GM12878 (cell line): ENCODE data around the gene MVB12B. TPM values are rescaled to one million over a fixed set of nuclear protein-coding genes. Genes with fewer than 3 reads are reported as not detected.

Experiments used
- ATAC-seq: fragments of 200-7000 bp; cut with Tn5 transposase; 3 replicates; pipeline ENCODE4 v1.9.1; 2020; ENCODE audit warnings: mild to moderate bottlenecking, moderate library complexity
- BruUV-seq: library from RNA; stranded (reverse); fragments of 400-500 nt; replicated peaks from 2 replicates; lab custom pipeline; 2021; lab: Mats Ljungman, UMichigan
- CTCF ChIA-PET: fragments of 300-600 bp; sonication (Branson Sonifier 250); formaldehyde crosslinking; extraction: SDS; loops from one replicate; lab custom pipeline; 2021; ENCODE audit warnings: inconsistent platforms; lab: Yijun Ruan, JAX
- POLR2A ChIA-PET: fragments of 350-600 bp; formaldehyde crosslinking; extraction: SDS; loops from one replicate; lab custom pipeline; 2021; ENCODE audit warnings: inconsistent platforms; lab: Charles Lee
- RAD21 ChIA-PET: fragments of 300-600 bp; sonication (Branson Sonifier 250); formaldehyde crosslinking; loops from one replicate; lab custom pipeline; 2023; ENCODE audit warnings: antibody characterized with exemption; ENCODE audit not compliant: unreplicated experiment; lab: Charles Lee
- SMC1A ChIA-PET: fragments of 300-600 bp; sonication (Branson Sonifier 250); formaldehyde crosslinking; loops from one replicate; lab custom pipeline; 2023; ENCODE audit not compliant: unreplicated experiment, uncharacterized antibody; lab: Charles Lee
- DNase-seq: peaks from one replicate; pipeline ENCODE4 v3.0.0-alpha.2; 2011; ENCODE audit warnings: low read depth, low spot score
- FAIRE-seq: peaks from 3 replicates; lab custom pipeline; 2011; peaks lifted over from hg19 to GRCh38; lab: Jason Lieb, UNC
- H2AFZ ChIP-seq: 2 replicates; pipeline ENCODE4 v1.6.0; 2011; ENCODE audit warnings: low read depth, low read length, control low read depth; ENCODE audit not compliant: control insufficient read depth
- H3K27ac ChIP-seq: 2 replicates; pipeline ENCODE4 v1.5.1; 2011; ENCODE audit warnings: control low read depth; ENCODE audit not compliant: control insufficient read depth, insufficient read depth
- H3K27me3 ChIP-seq, 2 experiments: replicated peaks in 1 of 2; 2 replicates each; pipeline versions ENCODE4 v1.6.0 to v1.6.1; 2011; ENCODE audit warnings: low read length in 1 of 2; ENCODE audit not compliant: control insufficient read depth in 2 of 2, insufficient read depth in 2 of 2
- H3K36me3 ChIP-seq, 2 experiments: 2 replicates each; pipeline ENCODE4 v1.5.1; 2011; ENCODE audit warnings: low read length in 1 of 2; ENCODE audit not compliant: control insufficient read depth in 2 of 2, insufficient read depth in 2 of 2
- H3K4me1 ChIP-seq: 2 replicates; pipeline ENCODE4 v1.6.1; 2011; ENCODE audit warnings: mild to moderate bottlenecking, low read length, moderate library complexity, mixed read lengths; ENCODE audit not compliant: control insufficient read depth, insufficient read depth
- H3K4me2 ChIP-seq: 2 replicates; pipeline ENCODE4 v1.6.0; 2011; ENCODE audit warnings: control low read depth; ENCODE audit not compliant: control insufficient read depth, insufficient read depth
- H3K4me3 ChIP-seq: fragments of 200-600 bp; sonication (generic); 2 replicates; pipeline ENCODE4 v1.5.1; 2016
- H3K79me2 ChIP-seq: 2 replicates; pipeline ENCODE4 v1.6.0; 2011; ENCODE audit warnings: low read length; ENCODE audit not compliant: control insufficient read depth, insufficient read depth
- H3K9ac ChIP-seq: 2 replicates; pipeline ENCODE4 v1.8.0; 2011; ENCODE audit warnings: low read length, control low read depth, mixed read lengths; ENCODE audit not compliant: control insufficient read depth, insufficient read depth
- H3K9me3 ChIP-seq: replicated peaks from 3 replicates; pipeline ENCODE4 v1.5.1; 2011; ENCODE audit warnings: mild to moderate bottlenecking, low read length; ENCODE audit not compliant: control insufficient read depth, insufficient read depth
- H4K20me1 ChIP-seq: 2 replicates; pipeline ENCODE4 v1.6.0; 2011; ENCODE audit not compliant: control insufficient read depth, insufficient read depth
- CHD1 ChIP-seq: IDR thresholded peaks from 2 replicates; pipeline ENCODE4 v1.6.1; 2012; ENCODE audit warnings: low read depth, low read length, improper control_type of control experiment
- CHD4 ChIP-seq: fragments of 200-600 bp; sonication (generic); IDR thresholded peaks from 2 replicates; pipeline ENCODE4 v1.6.1; 2016; ENCODE audit warnings: mild to moderate bottlenecking
- IKZF1 ChIP-seq: fragments of 450-650 bp; conservative IDR thresholded peaks from 2 replicates; pipeline ENCODE4 v1.6.1; 2017; ENCODE audit warnings: antibody characterized with exemption, mild to moderate bottlenecking
- MEF2B ChIP-seq: fragments of 450-650 bp; IDR thresholded peaks from 2 replicates; pipeline ENCODE4 v1.6.1; 2018; ENCODE audit warnings: mild to moderate bottlenecking, moderate library complexity; ENCODE audit not compliant: partially characterized antibody, poor library complexity, severe bottlenecking
- POLR2AphosphoS5 ChIP-seq: IDR thresholded peaks from 2 replicates; pipeline ENCODE4 v1.6.1; 2011; ENCODE audit warnings: mild to moderate bottlenecking, low read length, inconsistent platforms
- SREBF1 ChIP-seq: IDR thresholded peaks from 2 replicates; pipeline ENCODE4 v1.6.1; 2012; ENCODE audit warnings: mild to moderate bottlenecking, low read length
- TBL1XR1 ChIP-seq: IDR thresholded peaks from 2 replicates; pipeline ENCODE4 v1.6.1; 2012; ENCODE audit warnings: low read depth, low read length, improper control_type of control experiment
- TCF3 ChIP-seq: IDR thresholded peaks from 2 replicates; pipeline ENCODE4 v1.6.1; 2012; ENCODE audit warnings: low read depth, mild to moderate bottlenecking, low read length, borderline replicate concordance; ENCODE audit not compliant: insufficient read depth
- TCF7 ChIP-seq: IDR thresholded peaks from 2 replicates; pipeline ENCODE4 v1.6.1; 2014; ENCODE audit warnings: antibody characterized with exemption, borderline replicate concordance
- YBX1 ChIP-seq: fragments of 450-650 bp; IDR thresholded peaks from 2 replicates; pipeline ENCODE4 v1.6.1; 2016; ENCODE audit warnings: antibody characterized with exemption
- WGBS: methylation state at CpG from one replicate; pipeline ENCODE4 v1.1.6; 2016; ENCODE audit warnings: low lambda C conversion rate; ENCODE audit not compliant: insufficient replicate concordance, insufficient coverage; ENCODE audit errors: missing lambda C conversion rate; 5-methylcytosine and 5-hydroxymethylcytosine counted together
- in situ Hi-C: fragments of 300-500 bp; cut with MboI; formaldehyde crosslinking; loops from 9 replicates; pipeline ENCODE4 v1.14.3; 2018; ENCODE audit warnings: mixed read lengths
- intact Hi-C: fragments of 100-400 bp; cut with micrococcal nuclease; formaldehyde crosslinking; loops from one replicate; pipeline ENCODE4 v1.14.2; 2022; ENCODE audit not compliant: unreplicated experiment
- polyA plus RNA-seq, 11 experiments: library from polyadenylated mRNA; depleted of rRNA in 4 of 11; unstranded in 6 of 11; stranded (reverse) in 5 of 11; fragments of >200 nt; fragmentation: Nextera tagmentation in 4 of 11; fragmentation: Illumina TruSeq in 1 of 11; extraction: Ambion mirVana in 4 of 11; extraction: Trizol in 1 of 11; gene quantifications; 1 replicate in 1 of 11; 2 replicates in 10 of 11; pipeline versions ENCODE4 v1.2.1 to v1.2.3, GENCODE V29; 2011 to 2016; ENCODE audit warnings: inconsistent platforms in 2 of 11, missing spikeins in 2 of 11, low read depth in 1 of 11
- total RNA-seq, 4 experiments: library from RNA; depleted of rRNA in 3 of 4; stranded (reverse); fragments of >200 nt in 3 of 4; fragmentation: Illumina TruSeq in 1 of 4; extraction: Trizol in 1 of 4; gene quantifications; 2 replicates each; pipeline versions ENCODE4 v1.2.1 to v1.2.3, GENCODE V29; 2013 to 2021
- TF ChIP-seq, protein P1 (sequence below): fragments of 450-650 bp; IDR thresholded peaks from 2 replicates; pipeline ENCODE4 v1.6.1; 2016; ENCODE audit warnings: mild to moderate bottlenecking
- TF ChIP-seq, protein P2 (sequence below): fragments of 150-350 bp; IDR thresholded peaks from 2 replicates; pipeline ENCODE4 v1.6.1; 2014; ENCODE audit warnings: mild to moderate bottlenecking, low read depth, low read length
- TF ChIP-seq, protein P3 (sequence below): IDR thresholded peaks from 2 replicates; pipeline ENCODE4 v1.6.1; 2012; ENCODE audit warnings: low read length, inconsistent platforms

The MVB12B gene
- total and polyA plus RNA-seq, 10 of the 15 experiments (the other 5 are each of a cell fraction or from before 2014, with no cell fraction given) = 0.08 TPM; not detected in 9

DNA sequence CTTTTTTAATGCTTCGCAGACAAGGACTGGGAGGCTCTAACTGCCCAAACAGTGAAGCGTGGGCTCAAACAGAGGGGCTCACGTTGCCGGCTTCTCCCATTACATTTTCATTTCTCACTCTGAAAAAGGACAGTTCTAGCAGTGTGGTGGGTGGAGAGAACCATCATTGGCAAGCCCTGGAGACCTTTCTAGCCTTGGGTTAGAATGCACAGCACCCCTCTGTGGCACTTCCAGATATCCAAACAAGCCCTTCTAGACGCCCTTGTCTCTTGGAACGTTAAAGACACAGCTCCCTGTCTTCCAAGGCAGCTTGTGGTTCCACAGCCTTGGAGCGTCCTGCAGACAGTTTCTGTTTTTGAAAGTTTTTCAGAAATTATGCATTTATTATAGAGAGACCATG, 52.1 kb downstream of the MVB12B start:
- Histone ChIP-seq H4K20me1 (no peaks in the 10 kb centered on the region), H3K4me2 (no peak overlapping the region), H3K4me3 (no peak overlapping the region), H3K9me3 (no peaks in the 10 kb centered on the region), H3K36me3 (no peaks in the 10 kb centered on the region), H3K9ac (no peak overlapping the region), H3K27ac (no peak overlapping the region), H3K79me2 (no peaks in the 10 kb centered on the region), H2AFZ (no peak overlapping the region), H3K4me1 (no peaks in the 10 kb centered on the region; the same call in 1 of the 2 replicates), H3K27me3 (peaks cover 3 to 6% of the 10 kb centered on the region in 2 experiments)
- ChIA-PET RAD21 (no interaction called here), POLR2A (no interaction called here), SMC1A (interaction anchor here (1.0 kb wide), 1 partner anchor 10 kb away, joined by 3 read pairs; no protein-coding TSS in a partner anchor), CTCF (no interaction called here)
- intact Hi-C loops (no loop called here), in situ Hi-C loops (no loop called here)
- ATAC-seq = no peak
- FAIRE-seq = no peak
- BruUV-seq = no TSS peak
- no peak for DNase-seq
- 7% methylated on average over 7 of the region's 7 CpGs for WGBS
- TF ChIP-seq MEF2B (no peak), IKZF1 (no peak), TCF7 (no peak)
- TF ChIP-seq, all 136 proteins: peak for 0

DNA sequence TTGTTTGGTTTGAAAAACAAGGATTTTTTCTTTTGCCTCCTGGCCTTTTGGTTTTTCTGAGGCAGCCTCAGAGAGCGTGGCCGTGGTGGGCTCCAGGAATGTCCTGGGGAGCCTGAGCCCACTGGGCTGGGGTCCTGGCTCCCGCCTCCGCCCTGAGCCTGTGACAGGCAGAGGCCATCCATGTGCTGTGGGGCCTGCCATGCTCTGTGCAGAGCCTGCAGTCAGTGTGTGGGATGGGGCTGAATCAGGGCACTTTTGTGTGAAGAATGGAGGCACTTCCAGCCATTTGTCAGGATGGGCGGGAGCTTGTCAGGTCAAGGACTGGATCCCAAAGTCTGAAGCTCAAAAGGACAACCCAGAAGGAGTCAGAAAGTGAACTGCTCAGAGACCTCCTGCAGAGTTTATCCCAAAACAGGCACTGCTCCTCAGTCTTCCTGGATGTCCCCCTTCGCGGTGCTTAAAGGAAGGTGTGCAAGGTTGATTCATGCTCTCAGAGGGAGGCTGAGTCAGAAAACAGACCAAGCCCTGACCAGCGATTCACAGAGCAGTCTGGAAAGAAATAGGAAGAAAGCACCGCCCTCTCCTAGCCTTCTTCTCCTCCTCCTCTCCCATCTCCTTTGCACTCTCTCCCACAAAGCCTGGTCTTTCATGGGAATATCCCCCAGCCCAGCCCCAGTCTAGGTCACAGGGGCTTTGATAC, 53.2 kb downstream of the MVB12B start:
- Histone ChIP-seq H3K9me3 (no peaks in the 10 kb centered on the region), H3K27ac (no peak overlapping the region), H4K20me1 (no peaks in the 10 kb centered on the region), H3K79me2 (no peaks in the 10 kb centered on the region), H3K9ac (no peak overlapping the region), H3K4me2 (no peak overlapping the region), H3K4me3 (no peak overlapping the region), H2AFZ (no peak overlapping the region), H3K27me3 (peaks cover 2 to 6% of the 10 kb centered on the region in 2 experiments), H3K36me3 (no peaks in the 10 kb centered on the region), H3K4me1 (no peaks in the 10 kb centered on the region; the same call in 1 of the 2 replicates)
- in situ Hi-C loops (no loop called here), intact Hi-C loops (no loop called here)
- no TSS peak for BruUV-seq
- whole genome bisulfite sequencing = 31% methylated on average over 9 of the region's 9 CpGs
- CTCF ChIA-PET = interaction anchor here (1.5 kb wide), 1 partner anchor 19 kb away, joined by 3 read pairs; no protein-coding TSS in a partner anchor
- no peak for ATAC-seq
- POLR2A ChIA-PET = no interaction called here
- no peak for DNase-seq
- no peak for FAIRE-seq
- RAD21 ChIA-PET = interaction anchor here (1.7 kb wide), 1 partner anchor 17 kb away, joined by 3 read pairs; no protein-coding TSS in a partner anchor
- SMC1A ChIA-PET = interaction anchor here (1.0 kb wide), 1 partner anchor 11 kb away, joined by 3 read pairs; no protein-coding TSS in a partner anchor
- TF ChIP-seq TBL1XR1 = no peak
- TF ChIP-seq POLR2AphosphoS5 = no peak
- TF ChIP-seq TCF3 = no peak
- no peak for TF ChIP-seq YBX1
- TF ChIP-seq, protein P1, sequence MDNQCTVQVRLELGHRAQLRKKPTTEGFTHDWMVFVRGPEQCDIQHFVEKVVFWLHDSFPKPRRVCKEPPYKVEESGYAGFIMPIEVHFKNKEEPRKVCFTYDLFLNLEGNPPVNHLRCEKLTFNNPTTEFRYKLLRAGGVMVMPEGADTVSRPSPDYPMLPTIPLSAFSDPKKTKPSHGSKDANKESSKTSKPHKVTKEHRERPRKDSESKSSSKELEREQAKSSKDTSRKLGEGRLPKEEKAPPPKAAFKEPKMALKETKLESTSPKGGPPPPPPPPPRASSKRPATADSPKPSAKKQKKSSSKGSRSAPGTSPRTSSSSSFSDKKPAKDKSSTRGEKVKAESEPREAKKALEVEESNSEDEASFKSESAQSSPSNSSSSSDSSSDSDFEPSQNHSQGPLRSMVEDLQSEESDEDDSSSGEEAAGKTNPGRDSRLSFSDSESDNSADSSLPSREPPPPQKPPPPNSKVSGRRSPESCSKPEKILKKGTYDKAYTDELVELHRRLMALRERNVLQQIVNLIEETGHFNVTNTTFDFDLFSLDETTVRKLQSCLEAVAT = no peak
- TF ChIP-seq CHD4 = no peak
- TF ChIP-seq SREBF1 = no peak
- TF ChIP-seq, protein P2, sequence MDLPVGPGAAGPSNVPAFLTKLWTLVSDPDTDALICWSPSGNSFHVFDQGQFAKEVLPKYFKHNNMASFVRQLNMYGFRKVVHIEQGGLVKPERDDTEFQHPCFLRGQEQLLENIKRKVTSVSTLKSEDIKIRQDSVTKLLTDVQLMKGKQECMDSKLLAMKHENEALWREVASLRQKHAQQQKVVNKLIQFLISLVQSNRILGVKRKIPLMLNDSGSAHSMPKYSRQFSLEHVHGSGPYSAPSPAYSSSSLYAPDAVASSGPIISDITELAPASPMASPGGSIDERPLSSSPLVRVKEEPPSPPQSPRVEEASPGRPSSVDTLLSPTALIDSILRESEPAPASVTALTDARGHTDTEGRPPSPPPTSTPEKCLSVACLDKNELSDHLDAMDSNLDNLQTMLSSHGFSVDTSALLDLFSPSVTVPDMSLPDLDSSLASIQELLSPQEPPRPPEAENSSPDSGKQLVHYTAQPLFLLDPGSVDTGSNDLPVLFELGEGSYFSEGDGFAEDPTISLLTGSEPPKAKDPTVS = no peak
- TF ChIP-seq, protein P3, sequence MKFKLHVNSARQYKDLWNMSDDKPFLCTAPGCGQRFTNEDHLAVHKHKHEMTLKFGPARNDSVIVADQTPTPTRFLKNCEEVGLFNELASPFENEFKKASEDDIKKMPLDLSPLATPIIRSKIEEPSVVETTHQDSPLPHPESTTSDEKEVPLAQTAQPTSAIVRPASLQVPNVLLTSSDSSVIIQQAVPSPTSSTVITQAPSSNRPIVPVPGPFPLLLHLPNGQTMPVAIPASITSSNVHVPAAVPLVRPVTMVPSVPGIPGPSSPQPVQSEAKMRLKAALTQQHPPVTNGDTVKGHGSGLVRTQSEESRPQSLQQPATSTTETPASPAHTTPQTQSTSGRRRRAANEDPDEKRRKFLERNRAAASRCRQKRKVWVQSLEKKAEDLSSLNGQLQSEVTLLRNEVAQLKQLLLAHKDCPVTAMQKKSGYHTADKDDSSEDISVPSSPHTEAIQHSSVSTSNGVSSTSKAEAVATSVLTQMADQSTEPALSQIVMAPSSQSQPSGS = no peak
- TF ChIP-seq CHD1 = no peak
